Astrocyte (in vitro differentiated cells and primary cell): ENCODE measurements around the gene CYTH4. TPM values are rescaled to one million over a fixed set of nuclear protein-coding genes. Genes with fewer than 3 reads are reported as not detected.

ENCODE experiments used
- DNase-seq: peaks from one replicate; pipeline ENCODE4 v3.0.0-alpha.2; 2010; ENCODE audit warnings: low read depth
- FAIRE-seq: peaks from 2 replicates; lab custom pipeline; 2011; peaks lifted over from hg19 to GRCh38; lab: Jason Lieb, UNC
- H2AFZ ChIP-seq: 2 replicates; pipeline ENCODE4 v1.6.0; 2012; ENCODE audit warnings: low read depth, low read length, inconsistent platforms
- H3K27ac ChIP-seq: 2 replicates; pipeline ENCODE4 v1.5.1; 2011; ENCODE audit warnings: low read depth, low read length, inconsistent platforms
- H3K27me3 ChIP-seq: 2 replicates; pipeline ENCODE4 v1.6.0; 2011; ENCODE audit warnings: low read length, inconsistent platforms; ENCODE audit not compliant: insufficient read depth
- H3K36me3 ChIP-seq: 2 replicates; pipeline ENCODE4 v1.5.1; 2011; ENCODE audit warnings: low read length, inconsistent platforms; ENCODE audit not compliant: insufficient read depth
- H3K4me1 ChIP-seq: 2 replicates; pipeline ENCODE4 v1.5.1; 2011; ENCODE audit warnings: low read length, inconsistent platforms; ENCODE audit not compliant: insufficient read depth
- H3K4me2 ChIP-seq: 2 replicates; pipeline ENCODE4 v1.6.0; 2012; ENCODE audit warnings: low read length, inconsistent platforms
- H3K4me3 ChIP-seq: 2 replicates; pipeline ENCODE4 v1.5.1; 2011; ENCODE audit warnings: low read depth, mild to moderate bottlenecking, low read length, inconsistent platforms; ENCODE audit not compliant: insufficient read depth
- H3K79me2 ChIP-seq: 2 replicates; pipeline ENCODE4 v1.6.0; 2012; ENCODE audit warnings: mild to moderate bottlenecking, low read length, inconsistent platforms; ENCODE audit not compliant: insufficient read depth
- H3K9ac ChIP-seq: 2 replicates; pipeline ENCODE4 v1.6.0; 2012; ENCODE audit warnings: mild to moderate bottlenecking, low read length, inconsistent platforms
- H3K9me3 ChIP-seq: 2 replicates; pipeline ENCODE4 v1.5.1; 2012; ENCODE audit warnings: low read depth, mild to moderate bottlenecking, low read length, inconsistent platforms; ENCODE audit not compliant: insufficient read depth
- H4K20me1 ChIP-seq: 2 replicates; pipeline ENCODE4 v1.6.0; 2012; ENCODE audit warnings: low read length, inconsistent platforms; ENCODE audit not compliant: insufficient read depth
- H3K27ac Mint-ChIP-seq: one replicate; pipeline ENCODE4 v1.8.0; 2021; ENCODE audit warnings: mild to moderate bottlenecking, mixed read lengths; ENCODE audit not compliant: unreplicated experiment
- H3K27me3 Mint-ChIP-seq: one replicate; pipeline ENCODE4 v1.8.0; 2021; ENCODE audit warnings: low read depth, mixed read lengths; ENCODE audit not compliant: unreplicated experiment
- H3K36me3 Mint-ChIP-seq: one replicate; pipeline ENCODE4 v1.8.0; 2021; ENCODE audit warnings: low read depth, mixed read lengths; ENCODE audit not compliant: unreplicated experiment
- H3K4me1 Mint-ChIP-seq: one replicate; pipeline ENCODE4 v1.8.0; 2021; ENCODE audit warnings: low read depth, mixed read lengths; ENCODE audit not compliant: unreplicated experiment
- H3K4me3 Mint-ChIP-seq: one replicate; pipeline ENCODE4 v1.8.0; 2021; ENCODE audit warnings: mild to moderate bottlenecking, moderate library complexity, mixed read lengths; ENCODE audit not compliant: unreplicated experiment
- H3K9me3 Mint-ChIP-seq: one replicate; pipeline ENCODE4 v1.8.0; 2021; ENCODE audit warnings: mild to moderate bottlenecking, mixed read lengths; ENCODE audit not compliant: unreplicated experiment
- EZH2 ChIP-seq: IDR thresholded peaks from 2 replicates; pipeline ENCODE4 v1.6.1; 2012; ENCODE audit warnings: mild to moderate bottlenecking, low read length, inconsistent platforms; ENCODE audit not compliant: insufficient read depth
- total RNA-seq: library from RNA; stranded (reverse); gene quantifications from 2 replicates; pipeline ENCODE4 v1.2.1, GENCODE V29; 2021
- TF ChIP-seq, protein P1 (sequence below): IDR thresholded peaks from 2 replicates; pipeline ENCODE4 v1.5.1; 2011; ENCODE audit warnings: low read depth, mild to moderate bottlenecking, inconsistent platforms, low read length, moderate library complexity; ENCODE audit not compliant: insufficient read depth

CYTH4 gene
- total RNA-seq, 1 donor from 2014 or later: not detected

DNA sequence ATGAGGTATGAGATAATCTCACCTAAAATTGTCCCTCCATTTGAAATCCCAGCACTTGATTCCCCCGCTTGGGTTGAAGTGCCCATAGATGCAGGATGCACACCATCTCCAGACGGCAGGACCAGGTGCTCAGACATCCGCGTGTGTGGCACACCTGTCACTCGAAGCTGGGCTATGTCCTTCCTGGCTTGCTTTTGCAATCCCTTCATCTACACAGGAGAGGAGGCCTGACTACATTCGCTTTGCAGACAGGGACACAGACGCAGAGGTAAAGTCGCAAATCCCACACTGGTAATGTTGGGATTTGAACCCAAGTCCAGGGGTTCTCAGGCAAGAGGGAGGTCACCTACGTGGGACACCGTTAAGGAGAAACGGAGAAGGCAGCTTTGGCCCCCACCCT is 7.2 kb upstream of the CYTH4 start:
- Histone ChIP-seq H4K20me1 (no peaks in the 10 kb centered on the region), H3K9ac (no peak overlapping the region), H3K27me3 (no peaks in the 10 kb centered on the region), H2AFZ (no peak overlapping the region), H3K27ac (no peak overlapping the region), H3K79me2 (no peaks in the 10 kb centered on the region), H3K4me1 (peaks cover 16% of the 10 kb centered on the region), H3K4me2 (no peak overlapping the region), H3K4me3 (no peak overlapping the region), H3K9me3 (no peaks in the 10 kb centered on the region), H3K36me3 (no peaks in the 10 kb centered on the region)
- no peak for DNase-seq
- Mint-ChIP-seq H3K4me3 (no peak overlapping the region), H3K27me3 (peaks cover 20% of the 10 kb centered on the region), H3K27ac (no peak overlapping the region), H3K36me3 (no peaks in the 10 kb centered on the region), H3K4me1 (peaks cover 4% of the 10 kb centered on the region), H3K9me3 (peaks cover 3% of the 10 kb centered on the region)
- TF ChIP-seq, protein P1, sequence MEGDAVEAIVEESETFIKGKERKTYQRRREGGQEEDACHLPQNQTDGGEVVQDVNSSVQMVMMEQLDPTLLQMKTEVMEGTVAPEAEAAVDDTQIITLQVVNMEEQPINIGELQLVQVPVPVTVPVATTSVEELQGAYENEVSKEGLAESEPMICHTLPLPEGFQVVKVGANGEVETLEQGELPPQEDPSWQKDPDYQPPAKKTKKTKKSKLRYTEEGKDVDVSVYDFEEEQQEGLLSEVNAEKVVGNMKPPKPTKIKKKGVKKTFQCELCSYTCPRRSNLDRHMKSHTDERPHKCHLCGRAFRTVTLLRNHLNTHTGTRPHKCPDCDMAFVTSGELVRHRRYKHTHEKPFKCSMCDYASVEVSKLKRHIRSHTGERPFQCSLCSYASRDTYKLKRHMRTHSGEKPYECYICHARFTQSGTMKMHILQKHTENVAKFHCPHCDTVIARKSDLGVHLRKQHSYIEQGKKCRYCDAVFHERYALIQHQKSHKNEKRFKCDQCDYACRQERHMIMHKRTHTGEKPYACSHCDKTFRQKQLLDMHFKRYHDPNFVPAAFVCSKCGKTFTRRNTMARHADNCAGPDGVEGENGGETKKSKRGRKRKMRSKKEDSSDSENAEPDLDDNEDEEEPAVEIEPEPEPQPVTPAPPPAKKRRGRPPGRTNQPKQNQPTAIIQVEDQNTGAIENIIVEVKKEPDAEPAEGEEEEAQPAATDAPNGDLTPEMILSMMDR: no peak
- no peak for TF ChIP-seq EZH2
- no peak for FAIRE-seq

DNA sequence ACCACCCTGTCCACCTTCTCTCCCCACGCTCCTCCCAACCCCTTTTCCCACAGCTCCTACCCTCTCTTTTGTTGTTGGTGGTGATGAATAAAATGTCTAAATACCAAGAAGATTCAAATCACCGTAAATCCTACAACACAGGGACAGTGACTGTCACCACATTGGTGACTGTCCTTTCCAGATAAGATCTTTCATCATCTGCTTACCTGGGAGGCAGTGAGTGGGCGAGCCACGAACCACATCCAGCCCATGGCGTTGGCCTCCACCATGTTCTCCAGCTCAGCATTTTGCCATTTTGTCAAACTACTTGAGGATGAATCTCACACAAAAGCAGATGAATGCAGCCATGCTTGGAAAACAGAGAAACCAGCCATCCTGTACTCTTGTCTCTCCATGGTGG is 6.7 kb upstream of the CYTH4 start:
- no peak overlapping the region for H2AFZ ChIP-seq
- no peak overlapping the region for H3K9ac ChIP-seq
- Mint-ChIP-seq H3K9me3 (peaks cover 3% of the 10 kb centered on the region), H3K36me3 (no peaks in the 10 kb centered on the region), H3K27ac (no peak overlapping the region), H3K4me3 (no peak overlapping the region), H3K4me1 (peaks cover 4% of the 10 kb centered on the region), H3K27me3 (peaks cover 20% of the 10 kb centered on the region)
- H3K4me3 ChIP-seq: no peak overlapping the region
- H4K20me1 ChIP-seq: no peaks in the 10 kb centered on the region
- TF ChIP-seq EZH2: no peak
- TF ChIP-seq, protein P1: no peak
- peaks cover under 1% of the 10 kb centered on the region for H3K9me3 ChIP-seq
- H3K4me1 ChIP-seq: peaks cover 16% of the 10 kb centered on the region
- H3K4me2 ChIP-seq: no peak overlapping the region
- H3K27me3 ChIP-seq: no peaks in the 10 kb centered on the region
- no peaks in the 10 kb centered on the region for H3K36me3 ChIP-seq
- DNase-seq: no peak
- no peak overlapping the region for H3K27ac ChIP-seq
- H3K79me2 ChIP-seq: no peaks in the 10 kb centered on the region
- no peak for FAIRE-seq

DNA sequence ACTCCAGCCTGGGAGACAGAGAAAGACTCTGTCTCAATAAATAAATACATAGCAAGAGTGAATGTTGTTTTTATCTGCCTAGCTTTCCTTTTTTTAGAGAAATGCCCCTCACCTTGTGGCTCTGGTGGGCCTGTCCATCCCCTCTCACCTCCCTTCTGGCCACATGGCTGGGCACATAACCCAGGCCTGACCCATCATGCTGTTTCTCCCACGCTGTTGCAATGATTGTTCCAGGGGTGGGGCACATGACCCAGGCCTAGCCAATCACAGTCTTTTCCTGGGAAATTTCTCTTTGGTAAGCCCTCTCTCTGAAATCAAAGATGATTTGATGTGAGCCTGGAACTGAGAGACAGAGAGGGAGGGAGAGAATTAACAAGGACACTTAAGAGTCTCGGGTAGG is 5.5 kb upstream of the CYTH4 start:
- H3K27ac ChIP-seq: no peak overlapping the region
- Mint-ChIP-seq H3K27me3 (peaks cover 21% of the 10 kb centered on the region), H3K36me3 (peaks cover 2% of the 10 kb centered on the region), H3K9me3 (peaks cover 1% of the 10 kb centered on the region), H3K4me1 (peaks cover 4% of the 10 kb centered on the region), H3K27ac (no peak overlapping the region), H3K4me3 (no peak overlapping the region)
- H3K36me3 ChIP-seq: no peaks in the 10 kb centered on the region
- no peaks in the 10 kb centered on the region for H4K20me1 ChIP-seq
- TF ChIP-seq, protein P1: no peak
- no peak for TF ChIP-seq EZH2
- no peak overlapping the region for H2AFZ ChIP-seq
- peaks cover 4% of the 10 kb centered on the region for H3K9me3 ChIP-seq
- no peak overlapping the region for H3K9ac ChIP-seq
- DNase-seq (no peak), FAIRE-seq (no peak)
- H3K27me3 ChIP-seq: no peaks in the 10 kb centered on the region
- no peak overlapping the region for H3K4me3 ChIP-seq
- no peak overlapping the region for H3K4me2 ChIP-seq
- no peaks in the 10 kb centered on the region for H3K79me2 ChIP-seq
- peaks cover 13% of the 10 kb centered on the region for H3K4me1 ChIP-seq
